Pancreas (tissue), 10 donors: Measurements from ENCODE around the gene CCDC150. TPM values are rescaled to one million over a fixed set of nuclear protein-coding genes. Genes with fewer than 3 reads are reported as not detected.

ENCODE experiments used
- ATAC-seq, 4 donors: fragments of 200-7000 bp; cut with Tn5 transposase; one replicate each; pipeline versions ENCODE4 v1.8.0 to v1.9.1; 2020; ENCODE audit warnings: mild to moderate bottlenecking in 4 of 4, moderate library complexity in 4 of 4
- DNase-seq, 6 donors: peaks; one replicate each; pipeline ENCODE4 v3.0.0-alpha.2; 2020
- FAIRE-seq: peaks from 2 replicates; lab custom pipeline; 2012; peaks lifted over from hg19 to GRCh38; lab: Jason Lieb, UNC
- H3K27ac ChIP-seq, 4 donors: fragments of 200-600 bp; sonication (generic); 1 replicate in 3 of 4; 2 replicates in 1 of 4; pipeline versions ENCODE4 v1.5.0 to v1.8.0; 2020
- H3K27me3 ChIP-seq, 4 donors: fragments of 200-600 bp; one replicate each; pipeline ENCODE4 v1.8.0; 2021
- H3K36me3 ChIP-seq, 3 donors: fragments of 200-600 bp; sonication (generic) in 1 of 3; one replicate each; pipeline versions ENCODE4 v1.5.0 to v1.8.0; 2020 to 2021
- H3K4me1 ChIP-seq, 3 donors: fragments of 200-600 bp; one replicate each; pipeline ENCODE4 v1.8.0; 2021
- H3K4me3 ChIP-seq, 4 donors: fragments of 200-600 bp; sonication (generic) in 2 of 4; one replicate each; pipeline versions ENCODE4 v1.5.0 to v1.8.0; 2020 to 2021
- H3K9me3 ChIP-seq, 4 donors: fragments of 200-600 bp; one replicate each; pipeline ENCODE4 v1.8.0; 2021
- WGBS, 2 donors: extraction: QIAGEN DNeasy Blood & Tissue Kit; methylation state at CpG; one replicate each; pipeline ENCODE4 v1.1.7; 2013; 5-methylcytosine and 5-hydroxymethylcytosine counted together
- intact Hi-C, 3 donors: fragments of 100-400 bp; cut with DNase I; formaldehyde crosslinking; loops; one replicate each; pipeline versions ENCODE4 v1.11.1 to v1.14.2; 2022
- polyA plus RNA-seq, 2 donors: library from polyadenylated mRNA; stranded (reverse); fragments of 200-250 nt; gene quantifications; one replicate each; pipeline ENCODE4 v1.2.3, GENCODE V29; 2013
- total RNA-seq, 6 donors: library from RNA; stranded (reverse); fragmentation: NEBNext Ultra II Directional in 4 of 6; extraction: Animal tissue kit (Norgen Biotek cat#: 25700) in 4 of 6; gene quantifications; one replicate each; pipeline versions ENCODE4 v1.2.1 to v1.2.4, GENCODE V29; 2021 to 2023
- TF ChIP-seq, protein P1 (sequence below), 4 donors: fragments of 200-600 bp; sonication (generic) in 3 of 4; IDR thresholded peaks; one replicate each; pipeline versions ENCODE4 v1.5.0 to v1.8.0; 2021; ENCODE audit warnings: antibody characterized with exemption in 4 of 4
- donor health status: healthy with polysubstance abuse.
- donor health status: DM: no; HTN: no; CAD: no; lungs with moderate emphysema.
- donor health status: DM: no; HTN: no; CAD: no.
- donor health status: control.
- donor health status: control.
- donor health status: Bipolar disorder and iron deficiency.
- donor health status: DM: yes; HTN: yes; CAD: no.
- donor health status: DM: no; HTN: no; CAD: no.
- donor health status: DM: no; HTN: no; CAD: no.
- donor health status: DM: yes; HTN: yes; CAD: no.

Gene CCDC150
- total and polyA plus RNA-seq, 8 donors: 0.26 to 1.4 (median 0.60) TPM; not detected in 1

DNA sequence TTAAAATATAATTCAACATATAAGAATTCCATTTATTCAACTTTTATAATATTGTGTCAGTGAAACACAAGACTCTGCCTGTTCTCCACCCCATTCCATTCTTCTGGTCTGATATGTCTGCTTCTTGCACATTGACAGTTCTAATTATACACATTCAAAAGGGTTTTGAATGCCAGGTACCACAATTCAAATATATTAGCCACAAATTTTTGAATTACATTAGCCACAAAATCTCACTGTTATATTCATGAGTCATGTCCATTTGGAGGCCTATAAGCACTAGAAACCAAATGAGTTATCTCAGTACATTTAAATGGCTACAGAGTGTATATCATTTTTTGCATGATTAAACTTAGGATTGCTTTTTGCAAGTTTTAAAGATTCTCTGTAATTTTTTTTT lies 72.1 kb downstream of the CCDC150 start:
- H3K27ac ChIP-seq: no peak overlapping the region
- H3K4me1 ChIP-seq: no peaks in the 10 kb centered on the region
- DNase-seq (no peak), FAIRE-seq (no peak), ATAC-seq (no peak)
- TF ChIP-seq, protein P1, sequence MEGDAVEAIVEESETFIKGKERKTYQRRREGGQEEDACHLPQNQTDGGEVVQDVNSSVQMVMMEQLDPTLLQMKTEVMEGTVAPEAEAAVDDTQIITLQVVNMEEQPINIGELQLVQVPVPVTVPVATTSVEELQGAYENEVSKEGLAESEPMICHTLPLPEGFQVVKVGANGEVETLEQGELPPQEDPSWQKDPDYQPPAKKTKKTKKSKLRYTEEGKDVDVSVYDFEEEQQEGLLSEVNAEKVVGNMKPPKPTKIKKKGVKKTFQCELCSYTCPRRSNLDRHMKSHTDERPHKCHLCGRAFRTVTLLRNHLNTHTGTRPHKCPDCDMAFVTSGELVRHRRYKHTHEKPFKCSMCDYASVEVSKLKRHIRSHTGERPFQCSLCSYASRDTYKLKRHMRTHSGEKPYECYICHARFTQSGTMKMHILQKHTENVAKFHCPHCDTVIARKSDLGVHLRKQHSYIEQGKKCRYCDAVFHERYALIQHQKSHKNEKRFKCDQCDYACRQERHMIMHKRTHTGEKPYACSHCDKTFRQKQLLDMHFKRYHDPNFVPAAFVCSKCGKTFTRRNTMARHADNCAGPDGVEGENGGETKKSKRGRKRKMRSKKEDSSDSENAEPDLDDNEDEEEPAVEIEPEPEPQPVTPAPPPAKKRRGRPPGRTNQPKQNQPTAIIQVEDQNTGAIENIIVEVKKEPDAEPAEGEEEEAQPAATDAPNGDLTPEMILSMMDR (IDR thresholded peaks at IDR 0.05): no peak
- no peaks in the 10 kb centered on the region for H3K36me3 ChIP-seq
- H3K27me3 ChIP-seq: no peaks in the 10 kb centered on the region
- intact Hi-C loops: no loop called here
- no peaks in the 10 kb centered on the region for H3K9me3 ChIP-seq
- no peak overlapping the region for H3K4me3 ChIP-seq

DNA sequence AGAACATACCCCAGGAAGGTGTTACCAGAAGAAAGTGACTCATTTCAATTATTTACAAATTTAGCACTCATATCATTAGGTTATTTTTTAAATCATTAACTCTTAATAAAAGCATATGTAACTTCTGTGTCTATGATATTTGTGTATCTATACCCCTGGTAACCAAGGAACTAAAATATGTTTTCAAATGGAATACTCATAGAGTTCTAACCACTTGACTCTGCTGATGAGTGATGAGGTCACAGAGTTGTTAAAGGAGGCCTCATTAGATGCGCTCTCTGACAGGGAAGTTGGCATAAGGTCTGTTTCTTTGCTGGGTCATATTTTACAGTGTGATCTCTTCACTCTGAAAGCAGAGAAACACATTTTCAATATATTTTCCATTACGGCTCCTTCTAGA lies 73.4 kb downstream of the CCDC150 start:
- Histone ChIP-seq H3K4me3 (no peak overlapping the region), H3K9me3 (no peaks in the 10 kb centered on the region), H3K27me3 (no peaks in the 10 kb centered on the region), H3K4me1 (no peaks in the 10 kb centered on the region), H3K36me3 (no peaks in the 10 kb centered on the region), H3K27ac (no peak overlapping the region)
- intact Hi-C loops: no loop called here
- WGBS, 2 donors: 94 to 100% methylated on average over 2 of the region's 2 CpGs
- FAIRE-seq: no peak
- TF ChIP-seq, protein P1 (IDR thresholded peaks at IDR 0.05): no peak
- DNase-seq: no peak
- ATAC-seq: no peak

DNA sequence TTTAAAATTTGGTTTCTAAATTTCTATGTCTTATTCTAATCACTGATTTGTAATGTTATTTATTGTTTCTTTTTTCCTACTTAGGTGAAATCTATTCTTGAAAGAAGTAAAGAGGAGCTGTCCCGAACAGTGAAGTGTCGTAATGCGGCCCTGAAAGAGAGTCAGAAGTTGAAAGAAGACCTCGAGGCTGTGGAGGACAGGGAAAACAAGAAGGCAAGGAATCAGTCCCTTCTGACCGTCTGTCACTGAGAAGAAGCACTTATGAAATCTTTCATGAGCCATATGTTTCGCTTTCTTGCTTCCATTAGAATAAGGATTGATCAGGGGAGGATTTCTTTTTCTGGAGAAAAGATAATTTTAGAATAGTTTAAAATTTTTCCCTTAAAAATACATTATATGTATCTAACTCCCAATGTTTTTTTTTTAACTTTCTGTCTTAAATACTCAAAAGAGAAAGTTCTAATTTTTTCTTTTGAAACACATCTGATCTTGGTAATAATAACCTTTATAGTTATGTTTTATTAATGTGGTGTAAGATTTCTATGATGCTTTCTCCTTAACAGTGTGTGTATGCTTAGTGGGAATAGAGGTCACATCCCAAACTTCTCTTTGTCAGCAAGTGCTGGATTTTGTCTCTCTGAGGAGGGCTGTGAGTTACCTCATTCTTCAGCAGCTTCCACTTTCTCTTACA lies 79.0 kb downstream of the CCDC150 start:
- FAIRE-seq: no peak
- intact Hi-C loops: no loop called here

DNA sequence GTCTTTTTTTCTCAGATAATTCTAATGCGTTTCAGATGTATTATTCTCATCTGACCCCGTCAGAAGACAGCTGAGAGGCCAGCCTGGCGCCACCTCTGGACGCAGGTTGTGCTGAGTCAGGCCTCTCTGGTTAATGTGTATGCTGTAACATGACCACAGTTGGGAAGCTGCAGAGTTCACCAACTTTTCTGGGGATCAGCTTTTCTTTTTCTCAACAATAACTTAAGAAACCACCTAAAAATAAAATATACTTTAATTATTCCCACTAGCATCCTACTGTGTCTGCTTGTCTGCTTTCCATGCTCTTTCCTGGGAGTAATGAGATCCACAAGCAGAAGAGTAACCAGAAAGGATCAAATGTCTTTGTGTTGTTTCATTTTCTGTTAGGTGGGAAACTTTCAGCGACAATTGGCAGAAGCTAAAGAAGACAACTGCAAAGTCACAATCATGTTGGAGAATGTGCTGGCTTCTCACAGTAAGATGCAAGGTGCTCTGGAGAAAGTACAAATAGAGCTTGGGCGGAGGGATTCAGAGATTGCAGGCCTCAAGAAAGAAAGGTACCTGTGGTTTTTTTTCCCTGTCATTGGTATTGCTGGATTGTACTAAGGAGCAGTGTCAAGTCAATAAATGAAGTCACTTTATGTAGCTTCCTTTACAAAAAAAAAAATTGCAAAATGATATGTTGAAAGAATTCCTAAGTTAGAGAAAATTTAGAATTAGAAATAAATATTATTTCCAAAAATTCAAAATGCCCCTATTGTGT lies 79.8 kb downstream of the CCDC150 start:
- TF ChIP-seq, protein P1 (IDR thresholded peaks at IDR 0.05): no peak
- Histone ChIP-seq H3K36me3 (no peaks in the 10 kb centered on the region), H3K27me3 (no peaks in the 10 kb centered on the region), H3K4me1 (no peaks in the 10 kb centered on the region), H3K4me3 (no peak overlapping the region), H3K27ac (no peak overlapping the region), H3K9me3 (no peaks in the 10 kb centered on the region)
- DNase-seq (peak; percentile 35 to 70 (median 52)), ATAC-seq (peak; percentile 89 to 100 (median 100)), FAIRE-seq (no peak)
- intact Hi-C loops: no loop called here
- 26% methylated on average over 6 of the region's 6 CpGs for WGBS, 2 donors

More for the DNA sequence above, 79.0 kb downstream of the CCDC150 start:
- Histone ChIP-seq H3K27ac (no peak overlapping the region), H3K4me3 (no peak overlapping the region), H3K9me3 (no peaks in the 10 kb centered on the region), H3K36me3 (no peaks in the 10 kb centered on the region), H3K4me1 (no peaks in the 10 kb centered on the region), H3K27me3 (no peaks in the 10 kb centered on the region)
- ATAC-seq (peak; percentile 21 to 55 (median 46)), DNase-seq (no peak)
- WGBS, 2 donors: 67 to 73% methylated on average over 6 of the region's 6 CpGs
- TF ChIP-seq, protein P1 (IDR thresholded peaks at IDR 0.05): no peak

DNA sequence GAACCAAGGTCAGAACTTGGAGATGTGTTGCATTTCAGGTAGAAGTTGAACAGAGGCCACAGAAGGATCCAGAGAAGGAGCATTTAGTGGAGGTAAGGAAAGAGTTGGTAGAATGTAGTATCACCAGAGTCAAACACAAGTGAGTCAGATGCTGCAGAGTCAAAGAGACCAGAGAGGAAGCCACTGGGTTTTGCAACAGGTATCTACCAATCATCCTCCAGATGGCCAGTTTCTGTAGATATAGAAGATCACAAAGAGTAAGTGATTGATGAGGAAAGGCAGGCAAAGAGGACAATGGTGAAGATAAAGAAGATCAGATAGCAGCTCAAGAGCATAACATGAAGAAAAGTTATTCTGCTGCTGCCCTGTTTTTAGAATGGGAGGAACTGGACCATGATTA lies 84.1 kb downstream of the CCDC150 start:
- H3K4me3 ChIP-seq: no peak overlapping the region
- FAIRE-seq: no peak
- ATAC-seq: no peak
- H3K9me3 ChIP-seq: no peaks in the 10 kb centered on the region
- no peaks in the 10 kb centered on the region for H3K36me3 ChIP-seq
- no peaks in the 10 kb centered on the region for H3K4me1 ChIP-seq
- H3K27ac ChIP-seq: no peak overlapping the region
- intact Hi-C loops: no loop called here
- DNase-seq: no peak
- TF ChIP-seq, protein P1 (IDR thresholded peaks at IDR 0.05): no peak
- no peaks in the 10 kb centered on the region for H3K27me3 ChIP-seq
